ENCODE measurements around the gene MTHFS. TPM values are rescaled to one million over a fixed set of nuclear protein-coding genes. Genes with fewer than 3 reads are reported as not detected.
"Not testable (repeated sequence)": the region's sequence is repeated elsewhere in the genome, so short reads cannot be mapped to it uniquely, and the experiment has no call there.

MTHFS gene
- total RNA-seq, 8 experiments from 2014 or later, result 3.9 to 29.5 (median 6.9) TPM

GRCh38 chr15:79924379-79924778 is 27.6 kb upstream of the MTHFS start:
- H3K4me1 ChIP-seq (replicated peaks in 1 of 2), result peaks cover 4 to 6% of the 10 kb centered on the region in 2 donors
- H3K27ac ChIP-seq, result peak overlapping the region in 1 of 2 donors; percentile 94
- in situ Hi-C loops (cut with MboI; ENCODE audit: low pct_unique_long_range_greater_than_20kb in 2 of 9, low sequenced_read_pairs in 9 of 9, unreplicated experiment in 9 of 9), result no loop called here
- WGBS, 10 experiments, result 88 to 100% (median 97%) methylated on average over 3 to 21 of the region's 24 CpGs
- ATAC-seq (replicated peaks in 6 of 8), result no peak
- peak overlapping the region; percentile 70 to 91 (median 79) for H3K4me3 ChIP-seq

- H3K4me3 ChIP-seq, result peak overlapping the region; percentile 70 to 91 (median 79)
- ATAC-seq (replicated peaks in 6 of 8), result peak; percentile 82 to 94 (median 92)
- WGBS, 10 experiments, result 0 to 14% (median 0%) methylated on average over 3 to 14 of the region's 68 CpGs; no CpG with 5 or more reads in 6 of the 10 experiments
- H3K27ac ChIP-seq, result peak overlapping the region; percentile 91 to 94
- H3K4me1 ChIP-seq (replicated peaks in 1 of 2), result peaks cover 4 to 6% of the 10 kb centered on the region in 2 donors
- in situ Hi-C loops (cut with MboI; ENCODE audit: low pct_unique_long_range_greater_than_20kb in 2 of 9, low sequenced_read_pairs in 9 of 9, unreplicated experiment in 9 of 9), result no loop called here
Observed at GRCh38 chr15:79923515-79924169, 26.8 kb upstream of the MTHFS start.

- Histone ChIP-seq H3K27ac (peak overlapping the region; percentile 91 to 94), H3K4me3 (peak overlapping the region; percentile 70 to 91 (median 79)), H3K4me1 (replicated peaks in 1 of 2) (peaks cover 6 to 7% of the 10 kb centered on the region in 2 donors)
- 0% methylated on average over 2 to 6 of the region's 51 CpGs; no CpG with 5 or more reads in 8 of the 10 experiments for WGBS, 10 experiments
- in situ Hi-C loops (cut with MboI; ENCODE audit: low pct_unique_long_range_greater_than_20kb in 2 of 9, low sequenced_read_pairs in 9 of 9, unreplicated experiment in 9 of 9), result no loop called here
- ATAC-seq (replicated peaks in 6 of 8), result peak; percentile 46 to 63 (median 59)
Observed at GRCh38 chr15:79923079-79923514, 26.3 kb upstream of the MTHFS start.

- in situ Hi-C loops (cut with MboI; ENCODE audit: low pct_unique_long_range_greater_than_20kb in 2 of 9, low sequenced_read_pairs in 9 of 9, unreplicated experiment in 9 of 9), result no loop called here
- H3K4me1 ChIP-seq (replicated peaks in 1 of 2), result peaks cover 6 to 7% of the 10 kb centered on the region in 2 donors
- ATAC-seq (replicated peaks in 6 of 8), result peak in 2 of 8 experiments; percentile 2 to 5
- H3K4me3 ChIP-seq, result peak overlapping the region; percentile 70 to 91 (median 79)
- peak overlapping the region; percentile 91 to 94 for H3K27ac ChIP-seq
- 0 to 11% (median 10%) methylated on average over 2 to 8 of the region's 17 CpGs; no CpG with 5 or more reads in 6 of the 10 experiments for WGBS, 10 experiments
Observed at GRCh38 chr15:79922512-79923078, 25.8 kb upstream of the MTHFS start.

- in situ Hi-C loops (cut with MboI; ENCODE audit: low pct_unique_long_range_greater_than_20kb in 2 of 9, low sequenced_read_pairs in 9 of 9, unreplicated experiment in 9 of 9), result no loop called here
- 60 to 100% (median 100%) methylated on average over 1 to 2 of the region's 12 CpGs; no CpG with 5 or more reads in 3 of the 10 experiments for WGBS, 10 experiments
- Histone ChIP-seq H3K4me1 (replicated peaks in 1 of 2) (peaks cover 12% of the 10 kb centered on the region in 2 donors), H3K27ac (no peak overlapping the region), H3K4me3 (no peak overlapping the region)
- ATAC-seq (replicated peaks in 6 of 8), result no peak
Observed at GRCh38 chr15:79919749-79920511, 23.1 kb upstream of the MTHFS start.

- Histone ChIP-seq H3K4me3 (no peak overlapping the region), H3K4me1 (replicated peaks in 1 of 2) (peaks cover 12% of the 10 kb centered on the region in 2 donors), H3K27ac (no peak overlapping the region)
- 70 to 100% (median 86%) methylated on average over 1 to 10 of the region's 27 CpGs; no CpG with 5 or more reads in 2 of the 10 experiments for WGBS, 10 experiments
- in situ Hi-C loops (cut with MboI; ENCODE audit: low pct_unique_long_range_greater_than_20kb in 2 of 9, low sequenced_read_pairs in 9 of 9, unreplicated experiment in 9 of 9), result no loop called here
- no peak for ATAC-seq (replicated peaks in 6 of 8)
Observed at GRCh38 chr15:79919090-79919748, 22.4 kb upstream of the MTHFS start.

GRCh38 chr15:79918278-79918677 is 21.5 kb upstream of the MTHFS start:
- Histone ChIP-seq H3K4me1 (replicated peaks in 1 of 2) (peaks cover 12% of the 10 kb centered on the region in 2 donors), H3K4me3 (no peak overlapping the region), H3K27ac (peak overlapping the region in 1 of 2 donors; percentile 29)
- WGBS, 10 experiments, result 60 to 100% (median 80%) methylated on average over 2 to 9 of the region's 11 CpGs; no CpG with 5 or more reads in 1 of the 10 experiments
- in situ Hi-C loops (cut with MboI; ENCODE audit: low pct_unique_long_range_greater_than_20kb in 2 of 9, low sequenced_read_pairs in 9 of 9, unreplicated experiment in 9 of 9), result no loop called here
- ATAC-seq (replicated peaks in 6 of 8), result no peak

GRCh38 chr15:79916502-79917132 is 19.8 kb upstream of the MTHFS start:
- Histone ChIP-seq H3K4me1 (replicated peaks in 1 of 2) (peaks cover 7 to 9% of the 10 kb centered on the region in 2 donors), H3K4me3 (no peak overlapping the region), H3K27ac (peak overlapping the region; percentile 61 to 74)
- 36 to 83% (median 56%) methylated on average over 1 to 3 of the region's 3 CpGs for WGBS, 10 experiments
- in situ Hi-C loops (cut with MboI; ENCODE audit: low pct_unique_long_range_greater_than_20kb in 2 of 9, low sequenced_read_pairs in 9 of 9, unreplicated experiment in 9 of 9), result no loop called here
- ATAC-seq (replicated peaks in 6 of 8), result peak in 5 of 8 experiments; percentile 53 to 97 (median 95)

- WGBS, 10 experiments, result 70 to 100% (median 96%) methylated on average over 1 to 3 of the region's 3 CpGs
- H3K4me3 ChIP-seq; in situ Hi-C loops (cut with MboI; ENCODE audit: low pct_unique_long_range_greater_than_20kb in 2 of 9, low sequenced_read_pairs in 9 of 9, unreplicated experiment in 9 of 9); H3K4me1 ChIP-seq (replicated peaks in 1 of 2): not testable (repeated sequence)
- peak overlapping the region; percentile 61 to 74 for H3K27ac ChIP-seq
- ATAC-seq (replicated peaks in 6 of 8), result peak in 3 of 8 experiments; percentile 53 to 58 (median 53)
Observed at GRCh38 chr15:79915776-79916501, 19.1 kb upstream of the MTHFS start.

- H3K4me3 ChIP-seq, result no peak overlapping the region
- H3K27ac ChIP-seq, result no peak overlapping the region
- no peak for ATAC-seq (replicated peaks in 6 of 8)
- in situ Hi-C loops (cut with MboI; ENCODE audit: low pct_unique_long_range_greater_than_20kb in 2 of 9, low sequenced_read_pairs in 9 of 9, unreplicated experiment in 9 of 9), result no loop called here
- H3K4me1 ChIP-seq (replicated peaks in 1 of 2), result peaks cover 6 to 7% of the 10 kb centered on the region in 2 donors
Observed at GRCh38 chr15:79914728-79915127, 17.9 kb upstream of the MTHFS start.

GRCh38 chr15:79909556-79910335 is 12.9 kb upstream of the MTHFS start:
- in situ Hi-C loops (cut with MboI; ENCODE audit: low pct_unique_long_range_greater_than_20kb in 2 of 9, low sequenced_read_pairs in 9 of 9, unreplicated experiment in 9 of 9); H3K27ac ChIP-seq; H3K4me3 ChIP-seq; ATAC-seq (replicated peaks in 6 of 8); H3K4me1 ChIP-seq (replicated peaks in 1 of 2): not testable (repeated sequence)
- 90 to 100% (median 100%) methylated on average over 1 to 3 of the region's 4 CpGs for WGBS, 10 experiments
